Measurements from ENCODE around the gene ADAM10.

Gene ADAM10

GRCh38 chr15:58551764-58552504, 197.6 kb downstream of the ADAM10 start:
- no peak for DNase-seq (ENCODE audit: low read depth in 2 of 2)

GRCh38 chr15:58551084-58551763, 198.3 kb downstream of the ADAM10 start:
- DNase-seq (ENCODE audit: low read depth in 2 of 2) = no peak

GRCh38 chr15:58549785-58550074, 199.8 kb downstream of the ADAM10 start:
- DNase-seq (ENCODE audit: low read depth in 2 of 2) = no peak

- DNase-seq (ENCODE audit: low read depth in 2 of 2) = no peak
Observed at GRCh38 chr15:58549013-58549784, 200.3 kb downstream of the ADAM10 start.

- no peak for DNase-seq (ENCODE audit: low read depth in 2 of 2)
Observed at GRCh38 chr15:58548308-58549012, 201.0 kb downstream of the ADAM10 start.

- DNase-seq (ENCODE audit: low read depth in 2 of 2) = no peak
Observed at GRCh38 chr15:58547628-58548307, 201.7 kb downstream of the ADAM10 start.

- no peak for DNase-seq (ENCODE audit: low read depth in 2 of 2)
Observed at GRCh38 chr15:58546635-58547627, 202.6 kb downstream of the ADAM10 start.

- no peak for DNase-seq (ENCODE audit: low read depth in 2 of 2)
Observed at GRCh38 chr15:58546066-58546591, 203.4 kb downstream of the ADAM10 start.

- peak; percentile 53 to 56 for DNase-seq (ENCODE audit: low read depth in 2 of 2)
Observed at GRCh38 chr15:58545307-58546065, 204.0 kb downstream of the ADAM10 start.

- no peak for DNase-seq (ENCODE audit: low read depth in 2 of 2)
Observed at GRCh38 chr15:58544756-58545155, 204.8 kb downstream of the ADAM10 start.

- no peak for DNase-seq (ENCODE audit: low read depth in 2 of 2)
Observed at GRCh38 chr15:58543664-58544335, 205.7 kb downstream of the ADAM10 start.

GRCh38 chr15:58541410-58542087, 208.0 kb downstream of the ADAM10 start:
- no peak for DNase-seq (ENCODE audit: low read depth in 2 of 2)

- no peak for DNase-seq (ENCODE audit: low read depth in 2 of 2)
Observed at GRCh38 chr15:58539548-58539947, 210.0 kb downstream of the ADAM10 start.

- DNase-seq (ENCODE audit: low read depth in 2 of 2) = no peak
Observed at GRCh38 chr15:58538901-58539300, 210.6 kb downstream of the ADAM10 start.

Data from stimulated activated CD8-positive, alpha-beta memory T cell treated with anti-CD3 and anti-CD28 coated beads, Interleukin-15, amount 100 ng/mL, for 48 hours (primary cell).